ENCODE data around the gene BACE1.
"Not testable (repeated sequence)": the region's sequence is repeated elsewhere in the genome, so short reads cannot be mapped to it uniquely, and the experiment has no call there.

BACE1 gene

GRCh38 chr11:117272175-117272574, 43.9 kb downstream of the BACE1 start:
- DNase-seq: not testable (repeated sequence)

- DNase-seq: no peak
Measured at GRCh38 chr11:117271208-117271607, 44.8 kb downstream of the BACE1 start.

- no peak for DNase-seq
Measured at GRCh38 chr11:117269856-117270255, 46.2 kb downstream of the BACE1 start.

DNA sequence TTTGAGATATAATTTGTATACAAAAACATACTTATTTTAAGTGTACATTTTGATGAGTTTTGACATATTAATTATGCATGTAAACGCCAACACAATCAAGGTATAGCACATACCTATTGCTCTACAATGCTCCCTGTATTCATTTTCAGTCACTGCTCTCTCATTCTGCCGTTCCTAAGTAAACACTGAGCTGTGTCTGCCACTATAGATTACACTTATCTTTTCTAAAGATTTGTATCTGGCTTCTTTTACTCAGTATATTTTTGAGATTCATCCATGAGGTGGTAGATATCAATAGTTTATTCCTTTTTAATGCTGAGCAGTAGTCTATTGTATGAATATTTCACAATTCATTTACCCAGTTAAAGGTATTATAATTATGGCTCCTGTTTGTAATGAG, 50.3 kb downstream of the BACE1 start:
- DNase-seq: no peak

DNA sequence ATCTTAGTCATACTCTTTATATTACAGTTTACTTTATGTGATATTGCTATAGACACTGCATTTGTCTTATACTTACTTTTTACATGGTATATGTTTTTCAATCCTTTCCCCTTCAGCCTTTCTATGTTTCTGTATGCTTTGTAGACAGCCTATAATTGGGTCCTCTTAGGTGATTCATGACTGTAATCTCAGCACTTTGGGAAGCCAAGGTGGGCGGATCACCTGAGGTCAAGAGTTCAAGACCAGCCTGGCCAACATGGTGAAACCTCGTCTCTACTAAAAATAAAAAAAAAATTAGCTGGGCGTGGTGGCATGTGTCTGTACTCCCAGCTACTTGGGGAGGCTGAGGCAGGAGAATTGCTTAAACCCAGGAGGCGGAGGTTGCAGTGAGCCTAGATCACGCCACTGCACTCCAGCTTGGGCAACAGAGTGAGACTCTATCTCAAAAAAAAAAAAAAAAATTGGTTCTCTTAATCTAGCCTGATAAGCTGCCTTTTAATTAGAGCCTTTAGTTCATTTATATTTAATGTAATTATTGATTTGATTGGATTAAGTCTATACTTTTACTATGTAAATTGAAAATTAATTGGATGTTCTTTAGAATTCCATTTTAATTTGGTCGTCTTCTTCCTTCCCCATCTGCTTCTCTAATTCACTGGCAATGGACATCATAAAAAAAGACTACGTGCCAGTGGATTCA, 51.3 kb downstream of the BACE1 start:
- not testable (repeated sequence) for DNase-seq

GRCh38 chr11:117259417-117259816, 56.6 kb downstream of the BACE1 start:
- peak; percentile 33 for DNase-seq

GRCh38 chr11:117258576-117258975, 57.5 kb downstream of the BACE1 start:
- no peak for DNase-seq

- no peak for DNase-seq
Measured at GRCh38 chr11:117256573-117256972, 59.5 kb downstream of the BACE1 start.

- peak; percentile 14 for DNase-seq
Measured at GRCh38 chr11:117255966-117256365, 60.1 kb downstream of the BACE1 start.

GRCh38 chr11:117251506-117251905, 64.5 kb downstream of the BACE1 start:
- no peak for DNase-seq

GRCh38 chr11:117249571-117249970, 66.5 kb downstream of the BACE1 start:
- no peak for DNase-seq

- no peak for DNase-seq
Measured at GRCh38 chr11:117248341-117248740, 67.7 kb downstream of the BACE1 start.

- peak; percentile 56 for DNase-seq
Measured at GRCh38 chr11:117239295-117239694, 76.8 kb downstream of the BACE1 start.

GRCh38 chr11:117238221-117238620, 77.8 kb downstream of the BACE1 start:
- no peak for DNase-seq

Measured in kidney glomerular epithelial cell (primary cell).